ENCODE measurements around the gene CLIC5.

The CLIC5 gene

GRCh38 chr6:46050845-46051405 lies 35.3 kb upstream of the CLIC5 start:
- Histone ChIP-seq H2BK120ac (ENCODE audit: low read depth, low read length) (no peak overlapping the region), H3K9ac (ENCODE audit: low read length) (no peak overlapping the region), H3K27me3 (ENCODE audit: insufficient read depth, low read length, poor library complexity) (no peaks in the 10 kb centered on the region), H3K56ac (ENCODE audit: low read length) (no peak overlapping the region), H3K79me1 (ENCODE audit: low read length) (no peaks in the 10 kb centered on the region), H4K8ac (ENCODE audit: low read depth, low read length) (no peak overlapping the region), H3K23ac (ENCODE audit: low read length) (no peak overlapping the region), H2BK5ac (ENCODE audit: low read length) (no peak overlapping the region), H4K5ac (ENCODE audit: low read length) (no peak overlapping the region), H3K36me3 (ENCODE audit: control insufficient read depth, insufficient read depth, low read length) (no peaks in the 10 kb centered on the region), H3K4me3 (ENCODE audit: low read length) (no peak overlapping the region), H3K4me1 (ENCODE audit: control insufficient read depth, low read depth, low read length) (peaks cover 10% of the 10 kb centered on the region), H2AK5ac (ENCODE audit: low read length) (no peak overlapping the region), H3K18ac (ENCODE audit: low read length) (no peak overlapping the region), H3K79me2 (ENCODE audit: control insufficient read depth, insufficient read depth, low read length) (no peaks in the 10 kb centered on the region), H2BK15ac (replicated peaks; ENCODE audit: low read depth) (no peak overlapping the region), H3K27ac (ENCODE audit: low read depth, low read length) (no peak overlapping the region), H3K4ac (ENCODE audit: low read depth, low read length) (no peak overlapping the region), H3K4me2 (ENCODE audit: low read length) (no peak overlapping the region)
- no peak for DNase-seq

GRCh38 chr6:46048646-46049297 lies 33.1 kb upstream of the CLIC5 start:
- Histone ChIP-seq H2BK120ac (ENCODE audit: low read depth, low read length) (no peak overlapping the region), H3K27me3 (ENCODE audit: insufficient read depth, low read length, poor library complexity) (no peaks in the 10 kb centered on the region), H3K36me3 (ENCODE audit: control insufficient read depth, insufficient read depth, low read length) (no peaks in the 10 kb centered on the region), H3K4me1 (ENCODE audit: control insufficient read depth, low read depth, low read length) (peaks cover 10% of the 10 kb centered on the region), H3K79me2 (ENCODE audit: control insufficient read depth, insufficient read depth, low read length) (no peaks in the 10 kb centered on the region), H3K4ac (ENCODE audit: low read depth, low read length) (no peak overlapping the region), H3K4me3 (ENCODE audit: low read length) (no peak overlapping the region), H3K23ac (ENCODE audit: low read length) (no peak overlapping the region), H2AK5ac (ENCODE audit: low read length) (no peak overlapping the region), H4K5ac (ENCODE audit: low read length) (no peak overlapping the region), H3K56ac (ENCODE audit: low read length) (no peak overlapping the region), H3K27ac (ENCODE audit: low read depth, low read length) (no peak overlapping the region), H3K4me2 (ENCODE audit: low read length) (no peak overlapping the region), H3K79me1 (ENCODE audit: low read length) (no peaks in the 10 kb centered on the region), H2BK15ac (replicated peaks; ENCODE audit: low read depth) (no peak overlapping the region), H2BK5ac (ENCODE audit: low read length) (no peak overlapping the region), H4K8ac (ENCODE audit: low read depth, low read length) (no peak overlapping the region), H3K18ac (ENCODE audit: low read length) (no peak overlapping the region), H3K9ac (ENCODE audit: low read length) (no peak overlapping the region)
- WGBS (ENCODE audit: extremely low coverage, insufficient coverage, low lambda C conversion rate), result no CpG with 5 or more reads among the region's 3 CpGs
- peak; percentile 75 for DNase-seq

- H3K27ac ChIP-seq (ENCODE audit: low read depth, low read length), result no peak overlapping the region
- H4K5ac ChIP-seq (ENCODE audit: low read length), result no peak overlapping the region
- no peak overlapping the region for H2BK15ac ChIP-seq (replicated peaks; ENCODE audit: low read depth)
- no peaks in the 10 kb centered on the region for H3K79me2 ChIP-seq (ENCODE audit: control insufficient read depth, insufficient read depth, low read length)
- no peak overlapping the region for H4K8ac ChIP-seq (ENCODE audit: low read depth, low read length)
- no peak overlapping the region for H3K4me3 ChIP-seq (ENCODE audit: low read length)
- H3K4me1 ChIP-seq (ENCODE audit: control insufficient read depth, low read depth, low read length), result peaks cover 10% of the 10 kb centered on the region
- H3K79me1 ChIP-seq (ENCODE audit: low read length), result no peaks in the 10 kb centered on the region
- no peak overlapping the region for H2BK120ac ChIP-seq (ENCODE audit: low read depth, low read length)
- no peak overlapping the region for H2AK5ac ChIP-seq (ENCODE audit: low read length)
- no peak overlapping the region for H3K4ac ChIP-seq (ENCODE audit: low read depth, low read length)
- no peak for DNase-seq
- no peak overlapping the region for H3K4me2 ChIP-seq (ENCODE audit: low read length)
- no peak overlapping the region for H3K23ac ChIP-seq (ENCODE audit: low read length)
- no peak overlapping the region for H2BK5ac ChIP-seq (ENCODE audit: low read length)
- H3K36me3 ChIP-seq (ENCODE audit: control insufficient read depth, insufficient read depth, low read length), result no peaks in the 10 kb centered on the region
- no peaks in the 10 kb centered on the region for H3K27me3 ChIP-seq (ENCODE audit: insufficient read depth, low read length, poor library complexity)
- no CpG with 5 or more reads among the region's 5 CpGs for WGBS (ENCODE audit: extremely low coverage, insufficient coverage, low lambda C conversion rate)
- H3K18ac ChIP-seq (ENCODE audit: low read length), result no peak overlapping the region
- H3K9ac ChIP-seq (ENCODE audit: low read length), result no peak overlapping the region
- no peak overlapping the region for H3K56ac ChIP-seq (ENCODE audit: low read length)
These were observed 31.0 kb upstream of the CLIC5 start for GRCh38 chr6:46046558-46047174.

- Histone ChIP-seq H2BK5ac (ENCODE audit: low read length) (no peak overlapping the region), H3K4me1 (ENCODE audit: control insufficient read depth, low read depth, low read length) (peaks cover 10% of the 10 kb centered on the region), H3K4me3 (ENCODE audit: low read length) (no peak overlapping the region), H3K4ac (ENCODE audit: low read depth, low read length) (no peak overlapping the region), H2BK120ac (ENCODE audit: low read depth, low read length) (no peak overlapping the region), H3K27me3 (ENCODE audit: insufficient read depth, low read length, poor library complexity) (no peaks in the 10 kb centered on the region), H3K23ac (ENCODE audit: low read length) (no peak overlapping the region), H3K18ac (ENCODE audit: low read length) (no peak overlapping the region), H3K27ac (ENCODE audit: low read depth, low read length) (no peak overlapping the region), H3K56ac (ENCODE audit: low read length) (no peak overlapping the region), H2BK15ac (replicated peaks; ENCODE audit: low read depth) (no peak overlapping the region), H3K9ac (ENCODE audit: low read length) (no peak overlapping the region), H3K36me3 (ENCODE audit: control insufficient read depth, insufficient read depth, low read length) (no peaks in the 10 kb centered on the region), H4K5ac (ENCODE audit: low read length) (no peak overlapping the region), H3K79me1 (ENCODE audit: low read length) (no peaks in the 10 kb centered on the region), H2AK5ac (ENCODE audit: low read length) (no peak overlapping the region), H3K79me2 (ENCODE audit: control insufficient read depth, insufficient read depth, low read length) (no peaks in the 10 kb centered on the region), H3K4me2 (ENCODE audit: low read length) (no peak overlapping the region), H4K8ac (ENCODE audit: low read depth, low read length) (no peak overlapping the region)
- peak; percentile 54 for DNase-seq
- no CpG with 5 or more reads among the region's 5 CpGs for WGBS (ENCODE audit: extremely low coverage, insufficient coverage, low lambda C conversion rate)
These were observed 29.4 kb upstream of the CLIC5 start for GRCh38 chr6:46044881-46045617.

- H2BK120ac ChIP-seq (ENCODE audit: low read depth, low read length), result no peak overlapping the region
These were observed 26.8 kb upstream of the CLIC5 start for GRCh38 chr6:46042355-46042999.

More at GRCh38 chr6:46042355-46042999, 26.8 kb upstream of the CLIC5 start:
- H2AK5ac ChIP-seq (ENCODE audit: low read length), result no peak overlapping the region
- no peak overlapping the region for H3K27ac ChIP-seq (ENCODE audit: low read depth, low read length)
- no peaks in the 10 kb centered on the region for H3K79me2 ChIP-seq (ENCODE audit: control insufficient read depth, insufficient read depth, low read length)
- no peaks in the 10 kb centered on the region for H3K36me3 ChIP-seq (ENCODE audit: control insufficient read depth, insufficient read depth, low read length)
- H3K9ac ChIP-seq (ENCODE audit: low read length), result no peak overlapping the region
- H3K18ac ChIP-seq (ENCODE audit: low read length), result no peak overlapping the region
- no peak overlapping the region for H4K5ac ChIP-seq (ENCODE audit: low read length)
- H3K56ac ChIP-seq (ENCODE audit: low read length), result no peak overlapping the region
- H4K8ac ChIP-seq (ENCODE audit: low read depth, low read length), result no peak overlapping the region
- H2BK15ac ChIP-seq (replicated peaks; ENCODE audit: low read depth), result no peak overlapping the region
- peak; percentile 81 for DNase-seq
- no peak overlapping the region for H3K4ac ChIP-seq (ENCODE audit: low read depth, low read length)
- no CpG with 5 or more reads among the region's 5 CpGs for WGBS (ENCODE audit: extremely low coverage, insufficient coverage, low lambda C conversion rate)
- no peaks in the 10 kb centered on the region for H3K4me1 ChIP-seq (ENCODE audit: control insufficient read depth, low read depth, low read length)
- H3K4me3 ChIP-seq (ENCODE audit: low read length), result no peak overlapping the region
- H3K23ac ChIP-seq (ENCODE audit: low read length), result no peak overlapping the region
- H2BK5ac ChIP-seq (ENCODE audit: low read length), result no peak overlapping the region
- H3K79me1 ChIP-seq (ENCODE audit: low read length), result no peaks in the 10 kb centered on the region
- H3K4me2 ChIP-seq (ENCODE audit: low read length), result no peak overlapping the region
- H3K27me3 ChIP-seq (ENCODE audit: insufficient read depth, low read length, poor library complexity), result no peaks in the 10 kb centered on the region

Measured in mesendoderm (in vitro differentiated cells).